Vein endothelial cell (primary cell): ENCODE measurements around the gene LBHD2. TPM values are rescaled to one million over a fixed set of nuclear protein-coding genes. Genes with fewer than 3 reads are reported as not detected.

Source experiments
- total RNA-seq: library from RNA; depleted of rRNA; stranded (reverse); fragments of >200 nt; gene quantifications from 2 replicates; pipeline ENCODE4 v1.2.3, GENCODE V29; 2012

LBHD2 gene
- total RNA-seq, result not detected in 2 replicates

DNA sequence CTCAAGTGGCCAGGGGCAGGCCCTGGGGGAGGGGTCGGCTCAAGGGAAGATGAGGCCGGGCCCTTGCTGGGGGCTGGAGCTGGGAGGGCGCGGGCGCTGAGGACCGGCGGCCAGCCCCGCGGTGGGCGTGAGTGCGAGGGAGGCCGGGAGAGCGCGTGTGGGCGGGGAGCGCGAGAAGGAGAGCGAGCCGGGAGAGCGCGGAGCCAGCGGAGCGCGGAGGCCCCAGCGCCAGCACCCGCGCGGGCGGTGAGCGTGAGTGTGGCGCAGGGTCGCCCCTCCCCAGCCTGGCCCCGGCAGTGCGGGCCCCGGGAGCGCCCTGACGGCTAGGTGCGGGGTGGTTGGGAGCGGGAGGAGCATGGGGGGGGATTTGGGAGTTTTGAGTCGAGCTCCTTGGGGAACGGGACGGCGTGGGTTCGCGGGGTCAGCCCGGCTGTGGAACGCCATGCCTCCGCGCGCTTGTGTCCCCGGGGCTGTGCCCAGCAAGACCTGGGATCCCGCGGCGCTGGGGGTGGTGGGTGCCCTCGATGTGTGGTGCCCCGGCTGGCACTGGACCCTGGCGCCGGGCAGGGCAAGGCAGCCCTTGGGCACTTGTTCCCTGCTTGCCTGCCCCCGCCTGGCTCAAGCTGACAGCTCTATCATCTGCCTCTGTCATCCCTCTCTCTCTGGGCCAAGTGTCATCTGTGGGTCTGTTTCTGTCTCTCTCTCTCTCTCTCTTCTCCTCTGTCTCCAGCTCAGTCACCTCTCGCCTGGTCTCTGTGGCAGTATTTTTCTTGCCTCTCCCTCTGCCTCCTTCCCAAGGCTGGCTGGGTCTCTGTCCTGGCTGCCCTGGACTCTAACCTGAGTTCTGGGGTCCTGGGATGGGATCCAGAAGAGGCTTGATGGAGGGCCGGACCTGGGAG lies at the start of gene LBHD2:
Gene LBHD2 (plus strand): TSS at position 190 of the 899 bp plus-strand sequence. CDS start 1,803 bp downstream, outside the sequence.

GRCh38 chr14:103057372-103058163 lies 26.4 kb upstream of the LBHD2 start, which contains the start of gene CDC42BPB:
Gene CDC42BPB (minus strand): TSS chr14:103057549. CDS start chr14:103057173, 376 bp downstream.

DNA sequence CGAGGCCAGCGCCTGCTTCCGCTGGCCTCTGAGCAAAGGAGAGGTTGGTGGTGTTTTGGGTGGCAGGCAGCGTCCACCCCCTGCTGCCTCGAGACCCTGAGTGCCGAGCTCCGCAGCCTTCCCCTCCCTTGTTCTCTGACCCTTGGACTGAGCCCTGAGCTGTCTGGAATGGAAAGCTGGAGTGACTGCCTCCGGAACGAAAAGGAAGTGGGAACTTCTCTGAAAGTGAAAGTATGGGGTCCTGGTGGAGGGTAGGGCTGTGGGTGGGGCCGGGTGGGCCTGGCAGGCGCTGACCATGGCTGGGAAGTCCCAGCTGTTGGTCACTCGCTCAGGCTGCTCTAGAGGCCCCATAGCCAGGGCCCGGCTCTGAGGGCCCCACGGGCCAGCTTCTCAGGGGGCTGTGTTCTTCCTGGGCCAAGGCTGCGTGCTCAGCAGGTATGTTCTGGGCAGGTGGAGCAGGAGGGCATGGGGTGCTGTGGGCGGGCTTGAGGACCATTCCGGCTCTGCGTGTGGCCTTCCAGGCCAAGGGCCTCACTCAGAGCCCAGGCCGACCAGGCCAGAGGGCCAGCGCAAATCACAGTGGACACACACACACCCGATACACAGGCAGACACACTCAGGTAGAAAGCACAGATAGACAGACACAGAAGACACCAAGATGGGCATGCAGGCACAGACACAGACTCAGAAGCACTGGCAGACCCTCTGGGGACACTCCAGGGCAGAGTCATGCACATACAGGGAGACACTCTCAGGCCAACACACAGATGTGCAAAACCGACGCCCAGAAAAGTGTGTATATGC lies 10.6 kb downstream of the LBHD2 start, which contains the start of gene EXOC3L4:
Gene EXOC3L4 (plus strand): TSS at position 320 of the 804 bp plus-strand sequence. CDS start 5,495 bp downstream, outside the sequence.

DNA sequence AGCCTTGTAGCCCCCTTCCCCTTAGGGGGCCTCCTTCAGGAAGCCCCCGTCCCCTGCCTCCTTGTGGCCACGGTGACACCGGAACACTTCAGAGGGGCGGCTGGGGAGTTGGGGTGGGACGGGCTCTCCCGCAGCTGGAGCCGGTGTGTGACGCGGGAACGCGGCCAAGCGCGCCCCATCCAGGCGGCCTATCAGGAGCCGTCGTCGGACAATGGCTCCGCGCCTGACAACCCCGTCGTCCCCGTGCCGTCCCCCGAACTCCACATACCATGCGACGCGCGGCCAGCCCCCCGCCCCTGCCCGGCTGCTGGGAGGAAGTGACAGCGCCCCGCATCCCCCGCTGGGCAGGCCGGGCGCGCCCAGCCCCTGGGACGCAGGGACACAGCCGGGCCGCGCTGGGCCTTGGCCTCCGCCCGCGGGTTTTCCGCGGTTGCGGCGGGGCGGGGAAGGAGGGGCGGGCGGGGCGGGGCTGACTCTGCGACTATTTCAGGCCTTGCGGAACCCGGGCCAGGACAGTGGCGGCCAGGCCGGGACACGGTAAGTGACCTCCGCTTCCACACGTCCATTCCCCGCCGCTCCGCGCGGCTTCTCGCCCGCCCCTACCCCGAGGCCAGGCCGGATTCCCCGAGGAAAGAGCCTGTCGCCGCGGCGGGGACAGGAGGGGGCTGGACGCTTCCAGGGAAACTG lies 39.1 kb downstream of the LBHD2 start, which contains the start of gene TNFAIP2:
Gene TNFAIP2 (plus strand): TSS at position 515 of the 687 bp plus-strand sequence. CDS start 2,997 bp downstream, outside the sequence.

Other genes starting within 250 kb of the LBHD2 start
- 0.10 and 0.33 TPM in 2 replicates for gene AMN, start 161.5 kb upstream of the LBHD2 start, total RNA-seq
- gene CDC42BPB, start 26.7 kb upstream of the LBHD2 start, total RNA-seq, result 130 and 169 TPM in 2 replicates
- not detected in 2 replicates for gene EXOC3L4, start 10.5 kb downstream of the LBHD2 start, total RNA-seq
- 75.9 and 95.0 TPM in 2 replicates for gene TNFAIP2, start 39.3 kb downstream of the LBHD2 start, total RNA-seq